Measurements from ENCODE around the gene PSPN. TPM values are rescaled to one million over a fixed set of nuclear protein-coding genes. Genes with fewer than 3 reads are reported as not detected.

Gene PSPN
- total RNA-seq, 2 experiments from 2014 or later = 1.4 to 1.8 TPM

GRCh38 chr19:6415591-6416190, 40.0 kb upstream of the PSPN start:
- CTCF ChIA-PET = no interaction called here
- Mint-ChIP-seq H3K27me3 (no peaks in the 10 kb centered on the region), H3K4me3 (no peak overlapping the region), H3K27ac (no peak overlapping the region), H3K9me3 (ENCODE audit: low read depth) (no peaks in the 10 kb centered on the region), H3K4me1 (peaks cover 2% of the 10 kb centered on the region), H3K36me3 (ENCODE audit: low read depth) (peaks cover 46% of the 10 kb centered on the region)
- DNase-seq (no peak), ATAC-seq (no peak)
- intact Hi-C loops (cut with DNase I, micrococcal nuclease) = no loop called here
- POLR2A ChIA-PET = interaction anchor here (0.6 kb wide), 1 partner anchor 512 kb away, joined by 3 read pairs; the partner anchor contains the start of gene NDUFA11

- H3K27ac Mint-ChIP-seq = no peak overlapping the region
- intact Hi-C loops (cut with DNase I, micrococcal nuclease) = no loop called here
- no peak for DNase-seq
- ChIA-PET POLR2A (no interaction called here), CTCF (no interaction called here)
- H3K36me3 Mint-ChIP-seq (ENCODE audit: low read depth) = peaks cover 39% of the 10 kb centered on the region
- no peaks in the 10 kb centered on the region for H3K9me3 Mint-ChIP-seq (ENCODE audit: low read depth)
- H3K4me1 Mint-ChIP-seq = no peaks in the 10 kb centered on the region
- H3K27me3 Mint-ChIP-seq = no peaks in the 10 kb centered on the region
- ATAC-seq = no peak
- H3K4me3 Mint-ChIP-seq = no peak overlapping the region
Observed at GRCh38 chr19:6414793-6415590, 39.3 kb upstream of the PSPN start.

GRCh38 chr19:6413721-6414643, 38.2 kb upstream of the PSPN start:
- DNase-seq (no peak), ATAC-seq (no peak)
- ChIA-PET CTCF (no interaction called here), POLR2A (no interaction called here)
- no peaks in the 10 kb centered on the region for H3K4me1 Mint-ChIP-seq
- H3K27me3 Mint-ChIP-seq = no peaks in the 10 kb centered on the region
- peaks cover 30% of the 10 kb centered on the region for H3K36me3 Mint-ChIP-seq (ENCODE audit: low read depth)
- H3K9me3 Mint-ChIP-seq (ENCODE audit: low read depth) = no peaks in the 10 kb centered on the region
- H3K27ac Mint-ChIP-seq = no peak overlapping the region
- intact Hi-C loops (cut with DNase I, micrococcal nuclease) = no loop called here
- no peak overlapping the region for H3K4me3 Mint-ChIP-seq

- ATAC-seq (no peak), DNase-seq (no peak)
- Mint-ChIP-seq H3K27ac (no peak overlapping the region), H3K9me3 (ENCODE audit: low read depth) (no peaks in the 10 kb centered on the region), H3K36me3 (ENCODE audit: low read depth) (peaks cover 24% of the 10 kb centered on the region), H3K27me3 (no peaks in the 10 kb centered on the region), H3K4me3 (no peak overlapping the region), H3K4me1 (no peaks in the 10 kb centered on the region)
- intact Hi-C loops (cut with DNase I, micrococcal nuclease) = no loop called here
- ChIA-PET POLR2A (no interaction called here), CTCF (no interaction called here)
Observed at GRCh38 chr19:6413291-6413690, 37.6 kb upstream of the PSPN start.

GRCh38 chr19:6412447-6413091, 36.8 kb upstream of the PSPN start:
- peak; percentile 75 for DNase-seq
- no peaks in the 10 kb centered on the region for H3K4me1 Mint-ChIP-seq
- H3K36me3 Mint-ChIP-seq (ENCODE audit: low read depth) = peaks cover 19% of the 10 kb centered on the region
- H3K27me3 Mint-ChIP-seq = no peaks in the 10 kb centered on the region
- peak; percentile 89 for ATAC-seq
- H3K4me3 Mint-ChIP-seq = no peak overlapping the region
- ChIA-PET POLR2A (no interaction called here), CTCF (interaction anchor here (0.5 to 1.0 kb wide), 5 partner anchors 16 to 816 kb away, joined by 3 to 4 read pairs (median 3); partner anchors contain the start of gene ALKBH7)
- no peaks in the 10 kb centered on the region for H3K9me3 Mint-ChIP-seq (ENCODE audit: low read depth)
- H3K27ac Mint-ChIP-seq = no peak overlapping the region
- intact Hi-C loops (cut with DNase I, micrococcal nuclease) = no loop called here

- H3K27ac Mint-ChIP-seq = no peak overlapping the region
- no peak for DNase-seq
- peaks cover 18% of the 10 kb centered on the region for H3K36me3 Mint-ChIP-seq (ENCODE audit: low read depth)
- POLR2A ChIA-PET = no interaction called here
- no peak overlapping the region for H3K4me3 Mint-ChIP-seq
- CTCF ChIA-PET = interaction anchor here (0.6 to 1.0 kb wide), 4 partner anchors 15 to 603 kb away, joined by 3 to 4 read pairs (median 4); partner anchors contain the start of gene ALKBH7
- intact Hi-C loops (cut with DNase I, micrococcal nuclease) = no loop called here
- no peaks in the 10 kb centered on the region for H3K4me1 Mint-ChIP-seq
- no peaks in the 10 kb centered on the region for H3K27me3 Mint-ChIP-seq
- no peaks in the 10 kb centered on the region for H3K9me3 Mint-ChIP-seq (ENCODE audit: low read depth)
- ATAC-seq = peak; percentile 24
Observed at GRCh38 chr19:6412061-6412446, 36.3 kb upstream of the PSPN start.

GRCh38 chr19:6409346-6409745, 33.6 kb upstream of the PSPN start:
- ChIA-PET POLR2A (interaction anchor here (0.7 kb wide), 2 partner anchors 10 to 301 kb away, joined by 3 to 5 read pairs; no protein-coding TSS in a partner anchor), CTCF (interaction anchor here (0.7 kb wide), 1 partner anchor 10 kb away, joined by 3 read pairs; no protein-coding TSS in a partner anchor)
- Mint-ChIP-seq H3K27ac (no peak overlapping the region), H3K27me3 (no peaks in the 10 kb centered on the region), H3K4me1 (no peaks in the 10 kb centered on the region), H3K4me3 (no peak overlapping the region), H3K36me3 (ENCODE audit: low read depth) (peaks cover 5% of the 10 kb centered on the region), H3K9me3 (ENCODE audit: low read depth) (no peaks in the 10 kb centered on the region)
- ATAC-seq (no peak), DNase-seq (no peak)
- intact Hi-C loops (cut with DNase I, micrococcal nuclease) = no loop called here

- Mint-ChIP-seq H3K4me1 (no peaks in the 10 kb centered on the region), H3K27ac (no peak overlapping the region), H3K9me3 (ENCODE audit: low read depth) (no peaks in the 10 kb centered on the region), H3K27me3 (no peaks in the 10 kb centered on the region), H3K36me3 (ENCODE audit: low read depth) (no peaks in the 10 kb centered on the region), H3K4me3 (no peak overlapping the region)
- POLR2A ChIA-PET = no interaction called here
- ATAC-seq = no peak
- intact Hi-C loops (cut with DNase I, micrococcal nuclease) = no loop called here
- CTCF ChIA-PET = no interaction called here
- no peak for DNase-seq
Observed at GRCh38 chr19:6406401-6406800, 30.7 kb upstream of the PSPN start.

GRCh38 chr19:6402837-6403608, 27.3 kb upstream of the PSPN start:
- DNase-seq (no peak), ATAC-seq (no peak)
- Mint-ChIP-seq H3K27ac (no peak overlapping the region), H3K9me3 (ENCODE audit: low read depth) (no peaks in the 10 kb centered on the region), H3K4me3 (no peak overlapping the region), H3K27me3 (no peaks in the 10 kb centered on the region), H3K4me1 (no peaks in the 10 kb centered on the region), H3K36me3 (ENCODE audit: low read depth) (no peaks in the 10 kb centered on the region)
- CTCF ChIA-PET = no interaction called here
- POLR2A ChIA-PET = interaction anchor here (1.0 kb wide), 1 partner anchor 18 kb away, joined by 3 read pairs; no protein-coding TSS in a partner anchor
- intact Hi-C loops (cut with DNase I, micrococcal nuclease) = no loop called here

- Mint-ChIP-seq H3K27me3 (no peaks in the 10 kb centered on the region), H3K27ac (no peak overlapping the region), H3K4me3 (no peak overlapping the region), H3K9me3 (ENCODE audit: low read depth) (no peaks in the 10 kb centered on the region), H3K36me3 (ENCODE audit: low read depth) (no peaks in the 10 kb centered on the region), H3K4me1 (no peaks in the 10 kb centered on the region)
- ATAC-seq (no peak), DNase-seq (no peak)
- intact Hi-C loops (cut with DNase I, micrococcal nuclease) = no loop called here
- ChIA-PET CTCF (interaction anchor here (0.6 kb wide), 1 partner anchor 121 kb away, joined by 3 read pairs; no protein-coding TSS in a partner anchor), POLR2A (no interaction called here)
Observed at GRCh38 chr19:6402058-6402457, 26.3 kb upstream of the PSPN start.

All from activated CD4-positive, alpha-beta T cell treated with anti-CD3 and anti-CD28 coated beads for 36 hours (primary cell).